ENCODE measurements around the gene NID1.

Gene NID1

GRCh38 chr1:236057546-236057945 lies 7.3 kb downstream of the NID1 start:
- no peak overlapping the region for H3K4me3 ChIP-seq (replicated peaks; ENCODE audit: low read depth, low read length)
- no peak for TF ChIP-seq CTCF (IDR thresholded peaks at IDR 0.05; ENCODE audit: low read depth, low read length, missing control alignments)
- no peak for DNase-seq (ENCODE audit: extremely low read depth, low read depth)

- no peak for DNase-seq (ENCODE audit: extremely low read depth, low read depth)
- no peak for TF ChIP-seq CTCF (IDR thresholded peaks at IDR 0.05; ENCODE audit: low read depth, low read length, missing control alignments)
Observed at GRCh38 chr1:236052232-236052993, 12.5 kb downstream of the NID1 start.

GRCh38 chr1:236051242-236051791 lies 13.6 kb downstream of the NID1 start:
- DNase-seq (ENCODE audit: extremely low read depth, low read depth): no peak
- TF ChIP-seq CTCF (IDR thresholded peaks at IDR 0.05; ENCODE audit: low read depth, low read length, missing control alignments): no peak
- H3K4me3 ChIP-seq (replicated peaks; ENCODE audit: low read depth, low read length): no peak overlapping the region

More at GRCh38 chr1:236052232-236052993, 12.5 kb downstream of the NID1 start:
- H3K4me3 ChIP-seq (replicated peaks; ENCODE audit: low read depth, low read length): no peak overlapping the region

- no peak for DNase-seq (ENCODE audit: extremely low read depth, low read depth)
- H3K4me3 ChIP-seq (replicated peaks; ENCODE audit: low read depth, low read length): no peak overlapping the region
- TF ChIP-seq CTCF (IDR thresholded peaks at IDR 0.05; ENCODE audit: low read depth, low read length, missing control alignments): no peak
Observed at GRCh38 chr1:236045771-236046170, 19.1 kb downstream of the NID1 start.

- no peak for DNase-seq (ENCODE audit: extremely low read depth, low read depth)
- no peak overlapping the region for H3K4me3 ChIP-seq (replicated peaks; ENCODE audit: low read depth, low read length)
- TF ChIP-seq CTCF (IDR thresholded peaks at IDR 0.05; ENCODE audit: low read depth, low read length, missing control alignments): no peak
Observed at GRCh38 chr1:236044341-236044740, 20.5 kb downstream of the NID1 start.

GRCh38 chr1:236041631-236042618 lies 23.0 kb downstream of the NID1 start:
- DNase-seq (ENCODE audit: extremely low read depth, low read depth): no peak
- no peak overlapping the region for H3K4me3 ChIP-seq (replicated peaks; ENCODE audit: low read depth, low read length)
- TF ChIP-seq CTCF (IDR thresholded peaks at IDR 0.05; ENCODE audit: low read depth, low read length, missing control alignments): no peak
